Frontal cortex (tissue), 4 donors: ENCODE data around the gene SF3B6. TPM values are rescaled to one million over a fixed set of nuclear protein-coding genes. Genes with fewer than 3 reads are reported as not detected.
A peak's percentile ranks its signal among the peaks of the same experiment; 100 is the strongest.
"Not testable (repeated sequence)": the region's sequence is repeated elsewhere in the genome, so short reads cannot be mapped to it uniquely, and the experiment has no call there.

Source experiments
- DNase-seq, 2 donors: peaks; one replicate each; pipeline ENCODE4 v3.0.0; 2012; ENCODE audit warnings: low spot score in 2 of 2
- FAIRE-seq: peaks from 2 replicates; lab custom pipeline; 2012; peaks lifted over from hg19 to GRCh38; lab: Jason Lieb, UNC
- total RNA-seq: library from RNA; depleted of rRNA; stranded (reverse); fragments of >200 nt; gene quantifications from one replicate; pipeline ENCODE4 v1.2.3, GENCODE V29; 2014
- donor health status: control.
- donor health status: control.
- donor health status: control.

SF3B6 gene
- 125 TPM for total RNA-seq

- peak; percentile 85 to 87 for DNase-seq
- no peak for FAIRE-seq
Observed at GRCh38 chr2:24075915-24076848, at the start of gene SF3B6. TSS of gene SF3B6 (minus strand) at chr2:24076326. CDS start at chr2:24076229, 97 bp downstream.

- no peak for FAIRE-seq
- DNase-seq = no peak
Observed at GRCh38 chr2:24123922-24124580, 47.9 kb upstream of the SF3B6 start.

GRCh38 chr2:24123195-24123921 lies 47.2 kb upstream of the SF3B6 start, which contains the start of the genes FAM228B and PFN4:
TSS of gene FAM228B (plus strand) at chr2:24123469. CDS start at chr2:24124362, 893 bp downstream.
TSS of gene PFN4 (minus strand) at chr2:24123334. CDS start at chr2:24122535, 799 bp downstream.
- FAIRE-seq (no peak), DNase-seq (peak; percentile 89 to 90)

- FAIRE-seq (no peak), DNase-seq (no peak)
Observed at GRCh38 chr2:24122366-24123194, 46.5 kb upstream of the SF3B6 start.

GRCh38 chr2:24121469-24121868 lies 45.3 kb upstream of the SF3B6 start:
- FAIRE-seq (no peak), DNase-seq (no peak)

- FAIRE-seq (no peak), DNase-seq (no peak)
Observed at GRCh38 chr2:24121066-24121465, 44.9 kb upstream of the SF3B6 start.

GRCh38 chr2:24117902-24118301 lies 41.8 kb upstream of the SF3B6 start:
- FAIRE-seq = no peak
- no peak for DNase-seq

- DNase-seq = no peak
- no peak for FAIRE-seq
Observed at GRCh38 chr2:24115057-24115456, 38.9 kb upstream of the SF3B6 start.

GRCh38 chr2:24111407-24111901 lies 35.3 kb upstream of the SF3B6 start:
- FAIRE-seq (no peak), DNase-seq (no peak)

- FAIRE-seq = no peak
- DNase-seq = no peak
Observed at GRCh38 chr2:24110660-24111303, 34.7 kb upstream of the SF3B6 start.

- DNase-seq, FAIRE-seq: not testable (repeated sequence)
Observed at GRCh38 chr2:24109431-24109830, 33.3 kb upstream of the SF3B6 start.

GRCh38 chr2:24107336-24107735 lies 31.2 kb upstream of the SF3B6 start:
- FAIRE-seq = peak; percentile 31
- no peak for DNase-seq

- FAIRE-seq (no peak), DNase-seq (no peak)
Observed at GRCh38 chr2:24106786-24107185, 30.7 kb upstream of the SF3B6 start.

- FAIRE-seq (no peak), DNase-seq (no peak)
Observed at GRCh38 chr2:24105816-24106215, 29.7 kb upstream of the SF3B6 start.

- DNase-seq = no peak
- no peak for FAIRE-seq
Observed at GRCh38 chr2:24104906-24105305, 28.8 kb upstream of the SF3B6 start.

- FAIRE-seq (no peak), DNase-seq (no peak)
Observed at GRCh38 chr2:24104110-24104650, 28.1 kb upstream of the SF3B6 start.

GRCh38 chr2:24102677-24103076 lies 26.6 kb upstream of the SF3B6 start:
- no peak for DNase-seq
- FAIRE-seq = no peak

GRCh38 chr2:24101992-24102391 lies 25.9 kb upstream of the SF3B6 start:
- DNase-seq (no peak), FAIRE-seq (no peak)
